Pons (tissue), 1 donor: ENCODE data around the gene GDPGP1.
"Not testable (repeated sequence)": the region's sequence is repeated elsewhere in the genome, so short reads cannot be mapped to it uniquely, and the experiment has no call there.

Experiments
- DNase-seq: peaks from one replicate; pipeline ENCODE4 v3.0.0-alpha.2; 2016; ENCODE audit warnings: low spot score

Gene GDPGP1

GRCh38 chr15:90225504-90226234 lies 8.3 kb upstream of the GDPGP1 start:
- DNase-seq: no peak

GRCh38 chr15:90227336-90227735 lies 6.7 kb upstream of the GDPGP1 start:
- no peak for DNase-seq

GRCh38 chr15:90227816-90228772 lies 5.9 kb upstream of the GDPGP1 start:
- DNase-seq: no peak

- no peak for DNase-seq
Measured at GRCh38 chr15:90228960-90229359, 5.0 kb upstream of the GDPGP1 start.

GRCh38 chr15:90230071-90230494 lies 3.9 kb upstream of the GDPGP1 start:
- no peak for DNase-seq

- DNase-seq: no peak
Measured at GRCh38 chr15:90230610-90231009, 3.4 kb upstream of the GDPGP1 start.

GRCh38 chr15:90231028-90232017 lies 2.7 kb upstream of the GDPGP1 start:
- peak; percentile 56 for DNase-seq

- DNase-seq: no peak
Measured at GRCh38 chr15:90232196-90232595, 1.8 kb upstream of the GDPGP1 start.

GRCh38 chr15:90232941-90233386 lies 1.0 kb upstream of the GDPGP1 start:
- peak; percentile 46 for DNase-seq

- peak; percentile 98 for DNase-seq
Measured at GRCh38 chr15:90233387-90234095, 468 bp upstream of the GDPGP1 start, which contains the start of gene CIB1. CIB1 (minus strand) TSS chr15:90233941; CDS start chr15:90233885, 56 bp downstream.

- DNase-seq: no peak
Measured at GRCh38 chr15:90239371-90239770, 5.4 kb downstream of the GDPGP1 start.

GRCh38 chr15:90240856-90241255 lies 6.8 kb downstream of the GDPGP1 start:
- DNase-seq: no peak

GRCh38 chr15:90241343-90242192 lies 7.6 kb downstream of the GDPGP1 start:
- no peak for DNase-seq

GRCh38 chr15:90243943-90244639 lies 10.1 kb downstream of the GDPGP1 start:
- no peak for DNase-seq

GRCh38 chr15:90248789-90249202 lies 14.8 kb downstream of the GDPGP1 start:
- DNase-seq: no peak

GRCh38 chr15:90249203-90249863 lies 15.3 kb downstream of the GDPGP1 start, which contains the start of gene TTLL13:
TTLL13 (plus strand) TSS chr15:90249556; CDS start chr15:90250631, 1,075 bp downstream.
- DNase-seq: peak; percentile 73

GRCh38 chr15:90257776-90258175 lies 23.8 kb downstream of the GDPGP1 start:
- no peak for DNase-seq

GRCh38 chr15:90259524-90259923 lies 25.5 kb downstream of the GDPGP1 start:
- DNase-seq: no peak

GRCh38 chr15:90260731-90261130 lies 26.7 kb downstream of the GDPGP1 start:
- not testable (repeated sequence) for DNase-seq
